OCI-LY1 (cell line): ENCODE data around the gene MDC1.
"Not testable (repeated sequence)": the region's sequence is repeated elsewhere in the genome, so short reads cannot be mapped to it uniquely, and the experiment has no call there.

Experiments
- EZH2 ChIP-seq: fragments of 200-600 bp; sonication (generic), shearing (Covaris generic); IDR thresholded peaks from 2 replicates; pipeline ENCODE4 v1.8.0; 2017; ENCODE audit warnings: borderline replicate concordance, mixed run types, mild to moderate bottlenecking, antibody characterized with exemption, low read length, moderate library complexity, mixed read lengths
- TF ChIP-seq, protein P1 (sequence below): fragments of 200-600 bp; sonication (generic), shearing (Covaris generic); IDR thresholded peaks from 2 replicates; pipeline ENCODE4 v1.5.1; 2017; ENCODE audit warnings: mild to moderate bottlenecking, antibody characterized with exemption, low read length, moderate library complexity, mixed read lengths

DNA sequence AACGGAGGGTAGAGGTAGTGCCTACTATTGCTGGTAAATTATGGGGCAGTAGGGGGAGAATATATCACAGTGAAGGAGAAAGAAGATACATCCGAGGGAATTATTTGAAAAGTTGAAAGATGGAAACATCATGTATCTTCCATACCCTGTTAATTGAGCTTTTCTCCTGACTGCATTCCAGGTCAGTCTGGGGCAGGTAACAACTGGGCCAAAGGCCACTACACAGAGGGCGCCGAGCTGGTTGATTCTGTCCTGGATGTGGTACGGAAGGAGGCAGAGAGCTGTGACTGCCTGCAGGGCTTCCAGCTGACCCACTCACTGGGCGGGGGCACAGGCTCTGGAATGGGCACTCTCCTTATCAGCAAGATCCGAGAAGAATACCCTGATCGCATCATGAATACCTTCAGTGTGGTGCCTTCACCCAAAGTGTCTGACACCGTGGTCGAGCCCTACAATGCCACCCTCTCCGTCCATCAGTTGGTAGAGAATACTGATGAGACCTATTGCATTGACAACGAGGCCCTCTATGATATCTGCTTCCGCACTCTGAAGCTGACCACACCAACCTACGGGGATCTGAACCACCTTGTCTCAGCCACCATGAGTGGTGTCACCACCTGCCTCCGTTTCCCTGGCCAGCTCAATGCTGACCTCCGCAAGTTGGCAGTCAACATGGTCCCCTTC, 6.2 kb upstream of the MDC1 start:
- not testable (repeated sequence) for TF ChIP-seq EZH2
- TF ChIP-seq, protein P1, sequence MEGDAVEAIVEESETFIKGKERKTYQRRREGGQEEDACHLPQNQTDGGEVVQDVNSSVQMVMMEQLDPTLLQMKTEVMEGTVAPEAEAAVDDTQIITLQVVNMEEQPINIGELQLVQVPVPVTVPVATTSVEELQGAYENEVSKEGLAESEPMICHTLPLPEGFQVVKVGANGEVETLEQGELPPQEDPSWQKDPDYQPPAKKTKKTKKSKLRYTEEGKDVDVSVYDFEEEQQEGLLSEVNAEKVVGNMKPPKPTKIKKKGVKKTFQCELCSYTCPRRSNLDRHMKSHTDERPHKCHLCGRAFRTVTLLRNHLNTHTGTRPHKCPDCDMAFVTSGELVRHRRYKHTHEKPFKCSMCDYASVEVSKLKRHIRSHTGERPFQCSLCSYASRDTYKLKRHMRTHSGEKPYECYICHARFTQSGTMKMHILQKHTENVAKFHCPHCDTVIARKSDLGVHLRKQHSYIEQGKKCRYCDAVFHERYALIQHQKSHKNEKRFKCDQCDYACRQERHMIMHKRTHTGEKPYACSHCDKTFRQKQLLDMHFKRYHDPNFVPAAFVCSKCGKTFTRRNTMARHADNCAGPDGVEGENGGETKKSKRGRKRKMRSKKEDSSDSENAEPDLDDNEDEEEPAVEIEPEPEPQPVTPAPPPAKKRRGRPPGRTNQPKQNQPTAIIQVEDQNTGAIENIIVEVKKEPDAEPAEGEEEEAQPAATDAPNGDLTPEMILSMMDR: not testable (repeated sequence)
